Sigmoid colon (tissue), 4 donors: ENCODE data around the gene RNF149.

Experiments used
- CTCF ChIP-seq, 4 experiments: fragments of 450-650 bp in 3 of 4; fragments of 200-600 bp in 1 of 4; IDR thresholded peaks; one replicate each; pipeline ENCODE4 v1.5.1; 2016 to 2019; ENCODE audit warnings: antibody characterized with exemption in 4 of 4, mild to moderate bottlenecking in 3 of 4, moderate library complexity in 2 of 4
- POLR2A ChIP-seq, 2 donors: fragments of 450-650 bp; IDR thresholded peaks; one replicate each; pipeline ENCODE4 v1.6.1; 2016; ENCODE audit warnings: antibody characterized with exemption in 2 of 2, mild to moderate bottlenecking in 2 of 2, moderate library complexity in 2 of 2
- POLR2AphosphoS5 ChIP-seq, 4 donors: sonication (generic); formaldehyde crosslinking; IDR thresholded peaks; one replicate each; pipeline ENCODE4 v1.6.1; 2017; ENCODE audit warnings: antibody characterized with exemption in 4 of 4

GRCh38 chr2:101294861-101295260 lies 13.6 kb downstream of the RNF149 start:
- no peak for TF ChIP-seq POLR2A (IDR thresholded peaks at IDR 0.05)
- TF ChIP-seq POLR2AphosphoS5 (IDR thresholded peaks at IDR 0.05) = no peak
- TF ChIP-seq CTCF (IDR thresholded peaks at IDR 0.05) = no peak
